Fibroblast of skin of right quadriceps (primary cell): ENCODE results near the gene SUN1.
"Not testable (repeated sequence)": the region's sequence is repeated elsewhere in the genome, so short reads cannot be mapped to it uniquely, and the experiment has no call there.

Source experiments
- DNase-seq: peaks from one replicate; pipeline ENCODE4 v3.0.0-alpha.2; 2013

Gene SUN1

GRCh38 chr7:857661-858060 is 25.4 kb downstream of the SUN1 start:
- DNase-seq = no peak

- no peak for DNase-seq
Observed at GRCh38 chr7:859359-860030, 27.2 kb downstream of the SUN1 start.

- no peak for DNase-seq
Observed at GRCh38 chr7:860149-860548, 27.9 kb downstream of the SUN1 start.

GRCh38 chr7:861222-861621 is 28.9 kb downstream of the SUN1 start:
- no peak for DNase-seq

- no peak for DNase-seq
Observed at GRCh38 chr7:862157-862556, 29.9 kb downstream of the SUN1 start.

- no peak for DNase-seq
Observed at GRCh38 chr7:863106-863505, 30.8 kb downstream of the SUN1 start.

GRCh38 chr7:865921-866320 is 33.6 kb downstream of the SUN1 start:
- DNase-seq = no peak

- no peak for DNase-seq
Observed at GRCh38 chr7:867001-867405, 34.7 kb downstream of the SUN1 start.

GRCh38 chr7:867406-868188 is 35.3 kb downstream of the SUN1 start:
- DNase-seq = peak; percentile 38

- no peak for DNase-seq
Observed at GRCh38 chr7:868189-868486, 35.9 kb downstream of the SUN1 start.

GRCh38 chr7:869348-869747 is 37.1 kb downstream of the SUN1 start:
- DNase-seq = no peak

- DNase-seq = no peak
Observed at GRCh38 chr7:871900-872537, 39.7 kb downstream of the SUN1 start.

GRCh38 chr7:872685-873084 is 40.4 kb downstream of the SUN1 start:
- not testable (repeated sequence) for DNase-seq

GRCh38 chr7:873367-874002 is 41.2 kb downstream of the SUN1 start:
- peak; percentile 77 for DNase-seq

GRCh38 chr7:874031-874749 is 41.9 kb downstream of the SUN1 start:
- DNase-seq = no peak

- DNase-seq = no peak
Observed at GRCh38 chr7:875051-875450, 42.8 kb downstream of the SUN1 start.

GRCh38 chr7:875476-876076 is 43.3 kb downstream of the SUN1 start:
- DNase-seq = no peak

- peak; percentile 97 for DNase-seq
Observed at GRCh38 chr7:876077-876971, 44.0 kb downstream of the SUN1 start, which contains the start of gene GET4. GET4 (plus strand) TSS chr7:876554; CDS start chr7:876646, 92 bp downstream.

- DNase-seq = no peak
Observed at GRCh38 chr7:876972-877311, 44.7 kb downstream of the SUN1 start.

- DNase-seq = no peak
Observed at GRCh38 chr7:877312-878232, 45.3 kb downstream of the SUN1 start.
